Thymus (tissue), 11 donors: ENCODE measurements around the gene KRIT1. TPM values are rescaled to one million over a fixed set of nuclear protein-coding genes. Genes with fewer than 3 reads are reported as not detected.
"Not testable (repeated sequence)": the region's sequence is repeated elsewhere in the genome, so short reads cannot be mapped to it uniquely, and the experiment has no call there.

ENCODE experiments used
- DNase-seq, 9 donors: peaks; one replicate each; pipeline ENCODE4 v3.0.0-alpha.2; 2013; ENCODE audit warnings: low spot score in 9 of 9, low read depth in 6 of 9, missing footprints in 1 of 9
- H3K27ac ChIP-seq, 2 donors: one replicate each; pipeline ENCODE4 v1.5.1; 2013; ENCODE audit warnings: control low read depth in 1 of 2, low read depth in 1 of 2, low read length in 1 of 2, mild to moderate bottlenecking in 1 of 2, moderate library complexity in 1 of 2
- H3K27me3 ChIP-seq, 2 donors: one replicate each; pipeline ENCODE4 v1.5.1; 2013; ENCODE audit warnings: low read length in 1 of 2; ENCODE audit not compliant: control insufficient read depth in 2 of 2, insufficient read depth in 1 of 2
- H3K36me3 ChIP-seq, 2 donors: one replicate each; pipeline ENCODE4 v1.5.1; 2013; ENCODE audit warnings: low read length in 1 of 2, mild to moderate bottlenecking in 1 of 2, moderate library complexity in 1 of 2; ENCODE audit not compliant: control insufficient read depth in 2 of 2, insufficient read depth in 2 of 2
- H3K4me1 ChIP-seq, 2 donors: one replicate each; pipeline ENCODE4 v1.5.1; 2013; ENCODE audit warnings: low read length in 2 of 2; ENCODE audit not compliant: control insufficient read depth in 2 of 2, insufficient read depth in 2 of 2
- H3K4me3 ChIP-seq, 2 donors: one replicate each; pipeline ENCODE4 v1.5.1; 2013; ENCODE audit warnings: low read length in 2 of 2, control low read depth in 1 of 2, mild to moderate bottlenecking in 1 of 2
- H3K9me3 ChIP-seq, 2 donors: one replicate each; pipeline ENCODE4 v1.5.1; 2013; ENCODE audit warnings: low read length in 1 of 2, mild to moderate bottlenecking in 1 of 2; ENCODE audit not compliant: control insufficient read depth in 2 of 2, insufficient read depth in 1 of 2
- WGBS: extraction: QIAGEN DNeasy Blood & Tissue Kit; methylation state at CpG from one replicate; pipeline ENCODE4 v1.1.7; 2013; 5-methylcytosine and 5-hydroxymethylcytosine counted together
- polyA plus RNA-seq: library from polyadenylated mRNA; stranded (reverse); fragments of 200-250 nt; gene quantifications from one replicate; pipeline ENCODE4 v1.2.3, GENCODE V29; 2013
- total RNA-seq: library from RNA; stranded (reverse); fragments of 120-200 nt; gene quantifications from one replicate; pipeline ENCODE4 v1.2.4, GENCODE V29; 2013
- donor health status: healthy.

KRIT1 gene
- total and polyA plus RNA-seq, 2 donors: 29.3 to 31.5 TPM

GRCh38 chr7:92228100-92228499 is 17.6 kb downstream of the KRIT1 start:
- no peak for DNase-seq
- 95% methylated on average over 2 of the region's 2 CpGs for WGBS
- Histone ChIP-seq H3K36me3 (peaks cover 17 to 46% of the 10 kb centered on the region in 2 donors), H3K9me3 (no peaks in the 10 kb centered on the region), H3K4me1 (no peaks in the 10 kb centered on the region), H3K27me3 (no peaks in the 10 kb centered on the region), H3K4me3 (no peak overlapping the region), H3K27ac (no peak overlapping the region)

- 98% methylated on average over 4 of the region's 4 CpGs for WGBS
- no peaks in the 10 kb centered on the region for H3K27me3 ChIP-seq
- no peaks in the 10 kb centered on the region for H3K9me3 ChIP-seq
- H3K4me3 ChIP-seq: no peak overlapping the region
- H3K4me1 ChIP-seq: no peaks in the 10 kb centered on the region
- peaks cover 14 to 51% of the 10 kb centered on the region in 2 donors for H3K36me3 ChIP-seq
- DNase-seq: no peak
- H3K27ac ChIP-seq: no peak overlapping the region
These were observed 18.7 kb downstream of the KRIT1 start for GRCh38 chr7:92226981-92227380.

GRCh38 chr7:92221766-92222165 is 23.9 kb downstream of the KRIT1 start:
- no peaks in the 10 kb centered on the region for H3K9me3 ChIP-seq
- peaks cover 22 to 60% of the 10 kb centered on the region in 2 donors for H3K36me3 ChIP-seq
- no peak overlapping the region for H3K27ac ChIP-seq
- H3K4me3 ChIP-seq: no peak overlapping the region
- no peaks in the 10 kb centered on the region for H3K4me1 ChIP-seq
- 97% methylated on average over 3 of the region's 3 CpGs for WGBS
- no peak for DNase-seq
- no peaks in the 10 kb centered on the region for H3K27me3 ChIP-seq

GRCh38 chr7:92206672-92207071 is 39.0 kb downstream of the KRIT1 start:
- Histone ChIP-seq H3K27me3 (no peaks in the 10 kb centered on the region), H3K36me3 (peaks cover 29 to 60% of the 10 kb centered on the region in 2 donors), H3K4me1 (no peaks in the 10 kb centered on the region), H3K9me3 (peaks cover 1 to 11% of the 10 kb centered on the region in 2 donors), H3K27ac (no peak overlapping the region), H3K4me3 (no peak overlapping the region)
- peak in 1 of 9 donors; percentile 3 for DNase-seq
- WGBS: 95% methylated on average over 1 of the region's 1 CpG

GRCh38 chr7:92205987-92206386 is 39.7 kb downstream of the KRIT1 start:
- Histone ChIP-seq H3K36me3 (peaks cover 25 to 54% of the 10 kb centered on the region in 2 donors), H3K27ac (no peak overlapping the region), H3K27me3 (no peaks in the 10 kb centered on the region), H3K4me1 (no peaks in the 10 kb centered on the region), H3K9me3 (peaks cover 1 to 11% of the 10 kb centered on the region in 2 donors), H3K4me3 (no peak overlapping the region)
- WGBS: 96% methylated on average over 3 of the region's 3 CpGs
- DNase-seq: no peak

GRCh38 chr7:92200791-92201190 is 44.9 kb downstream of the KRIT1 start:
- Histone ChIP-seq H3K27me3 (no peaks in the 10 kb centered on the region), H3K4me3 (no peak overlapping the region), H3K4me1 (no peaks in the 10 kb centered on the region), H3K9me3 (peaks cover 0 to under 1% of the 10 kb centered on the region in 2 donors), H3K36me3 (peaks cover 23 to 41% of the 10 kb centered on the region in 2 donors), H3K27ac (no peak overlapping the region)
- 95% methylated on average over 1 of the region's 1 CpG for WGBS
- no peak for DNase-seq

- peaks cover 0 to 14% of the 10 kb centered on the region in 2 donors for H3K9me3 ChIP-seq
- no peaks in the 10 kb centered on the region for H3K4me1 ChIP-seq
- 98% methylated on average over 3 of the region's 3 CpGs for WGBS
- no peak for DNase-seq
- no peak overlapping the region for H3K4me3 ChIP-seq
- H3K27me3 ChIP-seq: no peaks in the 10 kb centered on the region
- peaks cover 0 to 10% of the 10 kb centered on the region in 2 donors for H3K36me3 ChIP-seq
- H3K27ac ChIP-seq: no peak overlapping the region
These were observed 53.4 kb downstream of the KRIT1 start for GRCh38 chr7:92192326-92192725.

- 96% methylated on average over 15 of the region's 15 CpGs for WGBS
- not testable (repeated sequence) for H3K4me3 ChIP-seq, H3K36me3 ChIP-seq, H3K27me3 ChIP-seq, DNase-seq, H3K27ac ChIP-seq, H3K4me1 ChIP-seq
- peaks cover 0 to 14% of the 10 kb centered on the region in 2 donors for H3K9me3 ChIP-seq
These were observed 56.5 kb downstream of the KRIT1 start for GRCh38 chr7:92189246-92189645.

- not testable (repeated sequence) for H3K4me3 ChIP-seq, H3K9me3 ChIP-seq, H3K27me3 ChIP-seq, H3K36me3 ChIP-seq, H3K4me1 ChIP-seq, DNase-seq, H3K27ac ChIP-seq
- 100% methylated on average over 1 of the region's 1 CpG for WGBS
These were observed 61.4 kb downstream of the KRIT1 start for GRCh38 chr7:92184294-92184693.
